ENCODE data around the gene CCDC102B.

DNA sequence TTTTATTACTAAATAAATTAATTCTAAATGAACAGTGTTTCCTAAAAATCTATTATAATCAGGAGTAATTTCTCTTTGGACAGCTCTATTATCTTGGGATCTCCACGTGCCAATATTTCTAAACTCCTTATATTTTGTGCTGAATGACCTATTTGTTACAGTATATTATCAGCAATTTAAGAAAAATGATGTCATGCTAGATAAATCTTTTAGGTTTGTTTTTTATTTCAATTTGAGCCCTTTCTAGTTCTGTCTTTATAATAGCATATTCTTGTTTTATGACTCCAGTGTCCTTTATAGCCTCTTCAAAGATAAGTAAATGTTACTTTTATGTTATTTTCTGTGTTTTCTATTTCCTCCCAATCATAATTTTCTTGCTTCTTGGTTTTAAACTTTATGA lies 269.2 kb downstream of the CCDC102B start:
- TF ChIP-seq, protein P1, sequence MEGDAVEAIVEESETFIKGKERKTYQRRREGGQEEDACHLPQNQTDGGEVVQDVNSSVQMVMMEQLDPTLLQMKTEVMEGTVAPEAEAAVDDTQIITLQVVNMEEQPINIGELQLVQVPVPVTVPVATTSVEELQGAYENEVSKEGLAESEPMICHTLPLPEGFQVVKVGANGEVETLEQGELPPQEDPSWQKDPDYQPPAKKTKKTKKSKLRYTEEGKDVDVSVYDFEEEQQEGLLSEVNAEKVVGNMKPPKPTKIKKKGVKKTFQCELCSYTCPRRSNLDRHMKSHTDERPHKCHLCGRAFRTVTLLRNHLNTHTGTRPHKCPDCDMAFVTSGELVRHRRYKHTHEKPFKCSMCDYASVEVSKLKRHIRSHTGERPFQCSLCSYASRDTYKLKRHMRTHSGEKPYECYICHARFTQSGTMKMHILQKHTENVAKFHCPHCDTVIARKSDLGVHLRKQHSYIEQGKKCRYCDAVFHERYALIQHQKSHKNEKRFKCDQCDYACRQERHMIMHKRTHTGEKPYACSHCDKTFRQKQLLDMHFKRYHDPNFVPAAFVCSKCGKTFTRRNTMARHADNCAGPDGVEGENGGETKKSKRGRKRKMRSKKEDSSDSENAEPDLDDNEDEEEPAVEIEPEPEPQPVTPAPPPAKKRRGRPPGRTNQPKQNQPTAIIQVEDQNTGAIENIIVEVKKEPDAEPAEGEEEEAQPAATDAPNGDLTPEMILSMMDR (IDR thresholded peaks at IDR 0.05) = no peak
- no peak for TF ChIP-seq EZH2 (IDR thresholded peaks at IDR 0.05; ENCODE audit: borderline replicate concordance, insufficient read depth, low read depth, low read length, poor library complexity, severe bottlenecking)
